A549 (cell line): ENCODE data around the gene MPL.

Experiments used
- MAFK ChIP-seq: fragments of 450-650 bp; IDR thresholded peaks from 2 replicates; pipeline ENCODE4 v1.6.1; 2014; ENCODE audit not compliant: partially characterized antibody
- POLR2A ChIP-seq: IDR thresholded peaks from 2 replicates; pipeline ENCODE4 v1.6.1; 2012; ENCODE audit warnings: mild to moderate bottlenecking, low read length

GRCh38 chr1:43350976-43351375, 13.4 kb downstream of the MPL start:
- TF ChIP-seq MAFK (no peak), POLR2A (no peak)
